Measurements from ENCODE around the gene HOXB5. TPM values are rescaled to one million over a fixed set of nuclear protein-coding genes. Genes with fewer than 3 reads are reported as not detected.

Gene HOXB5
- total RNA-seq, 1 experiment from 2014 or later = not detected

- H2BK20ac ChIP-seq (ENCODE audit: low read depth, low read length, poor library complexity, severe bottlenecking) = no peak overlapping the region
- H3K4me1 ChIP-seq (ENCODE audit: insufficient read depth, low read length) = no peaks in the 10 kb centered on the region
- no peak overlapping the region for H2AFZ ChIP-seq (ENCODE audit: low read length)
- H3K27ac ChIP-seq (ENCODE audit: insufficient read length, low read depth, low read length) = no peak overlapping the region
- H3K9me3 ChIP-seq (ENCODE audit: control insufficient read depth, low read depth, low read length) = no peaks in the 10 kb centered on the region
- H3K4ac ChIP-seq (ENCODE audit: low read depth, low read length) = no peak overlapping the region
- H3K56ac ChIP-seq (ENCODE audit: insufficient read length, low read depth, low read length) = no peak overlapping the region
- no peak overlapping the region for H3K14ac ChIP-seq (ENCODE audit: insufficient read depth, low read length)
- H3K23me2 ChIP-seq (ENCODE audit: insufficient read length, low read depth, low read length, poor library complexity, severe bottlenecking) = no peaks in the 10 kb centered on the region
- no peaks in the 10 kb centered on the region for H3K79me2 ChIP-seq (ENCODE audit: insufficient read depth, low read length)
- no peak overlapping the region for H3K9ac ChIP-seq (ENCODE audit: extremely low read depth, insufficient read length, low read length)
- H2BK5ac ChIP-seq (ENCODE audit: insufficient read length, low read length) = no peak overlapping the region
- H2BK15ac ChIP-seq (ENCODE audit: low read depth, low read length) = no peak overlapping the region
- H3K18ac ChIP-seq (ENCODE audit: insufficient read length, low read depth, low read length) = no peak overlapping the region
- H2BK120ac ChIP-seq (ENCODE audit: low read depth, low read length, poor library complexity, severe bottlenecking) = no peak overlapping the region
- Mint-ChIP-seq H3K36me3 (ENCODE audit: insufficient read depth in 1 of 3, low read depth in 3 of 3) (peaks cover 0 to 2% (median 0%) of the 10 kb centered on the region in 3 experiments; a peak in 2 of 7 replicates), H3K4me1 (peaks cover 2 to 17% of the 10 kb centered on the region in 2 experiments; a peak in 3 of 4 replicates), H3K9me3 (peaks cover 0 to 6% of the 10 kb centered on the region in 2 experiments; a peak in 2 of 5 replicates), H3K27me3 (ENCODE audit: low read depth) (peaks cover 88% of the 10 kb centered on the region), H3K27ac (no peak overlapping the region), H3K4me3 (no peak overlapping the region)
- no peak for DNase-seq
- WGBS (ENCODE audit: extremely low coverage, insufficient read length, low lambda C conversion rate) = no CpG with 5 or more reads among the region's 14 CpGs
- H3K23ac ChIP-seq (ENCODE audit: insufficient read length, low read depth, low read length) = no peak overlapping the region
- H4K20me1 ChIP-seq (ENCODE audit: control insufficient read depth, insufficient read depth, insufficient read length) = no peaks in the 10 kb centered on the region
- no peak for TF ChIP-seq CTCF (conservative IDR thresholded peaks at IDR 0.05)
- peaks cover 97% of the 10 kb centered on the region for H3K27me3 ChIP-seq (ENCODE audit: insufficient read depth, low read length)
- H4K5ac ChIP-seq (ENCODE audit: insufficient read length, low read depth, low read length) = no peak overlapping the region
- no peak overlapping the region for H2AK5ac ChIP-seq (ENCODE audit: insufficient read length, low read length)
- H2BK12ac ChIP-seq (ENCODE audit: insufficient read length, low read depth, low read length) = no peak overlapping the region
- H3K79me1 ChIP-seq (ENCODE audit: insufficient read depth, low read depth, low read length, poor library complexity, severe bottlenecking) = no peaks in the 10 kb centered on the region
- no peak overlapping the region for H3K4me2 ChIP-seq (ENCODE audit: insufficient read depth, insufficient read length, low read length)
- no peak overlapping the region for H4K91ac ChIP-seq (ENCODE audit: insufficient read length, low read depth, low read length)
- no peak overlapping the region for H4K8ac ChIP-seq (replicated peaks; ENCODE audit: insufficient read length, low read depth, low read length)
- H3T11ph ChIP-seq (ENCODE audit: low read length) = no peak overlapping the region
These were observed 33.5 kb downstream of the HOXB5 start for GRCh38 chr17:48559840-48560817.
